Measurements from ENCODE around the gene PRR16. TPM values are rescaled to one million over a fixed set of nuclear protein-coding genes. Genes with fewer than 3 reads are reported as not detected.
"Not testable (repeated sequence)": the region's sequence is repeated elsewhere in the genome, so short reads cannot be mapped to it uniquely, and the experiment has no call there.

The PRR16 gene
- total and polyA plus RNA-seq, 2 donors: 7.6 to 11.9 TPM

- Histone ChIP-seq H3K27ac (ENCODE audit: low read depth) (no peak overlapping the region), H3K4me3 (ENCODE audit: low read depth, low read length) (no peak overlapping the region), H3K4me1 (ENCODE audit: insufficient read depth) (no peaks in the 10 kb centered on the region), H3K36me3 (ENCODE audit: insufficient read depth) (no peaks in the 10 kb centered on the region)
- DNase-seq (ENCODE audit: extremely low spot score): no peak
- WGBS: 98% methylated on average over 5 of the region's 5 CpGs
Measured at GRCh38 chr5:120450910-120451309, 13.2 kb upstream of the PRR16 start.

GRCh38 chr5:120451445-120451844 is 12.7 kb upstream of the PRR16 start:
- no peak overlapping the region for H3K4me3 ChIP-seq (ENCODE audit: low read depth, low read length)
- no peaks in the 10 kb centered on the region for H3K36me3 ChIP-seq (ENCODE audit: insufficient read depth)
- WGBS: 95% methylated on average over 9 of the region's 9 CpGs
- no peaks in the 10 kb centered on the region for H3K4me1 ChIP-seq (ENCODE audit: insufficient read depth)
- no peak for DNase-seq (ENCODE audit: extremely low spot score)
- no peak overlapping the region for H3K27ac ChIP-seq (ENCODE audit: low read depth)

GRCh38 chr5:120452471-120452870 is 11.6 kb upstream of the PRR16 start:
- H3K4me1 ChIP-seq (ENCODE audit: insufficient read depth): no peaks in the 10 kb centered on the region
- WGBS: 84% methylated on average over 1 of the region's 1 CpG
- H3K4me3 ChIP-seq (ENCODE audit: low read depth, low read length): no peak overlapping the region
- no peak for DNase-seq (ENCODE audit: extremely low spot score)
- H3K36me3 ChIP-seq (ENCODE audit: insufficient read depth): no peaks in the 10 kb centered on the region
- H3K27ac ChIP-seq (ENCODE audit: low read depth): no peak overlapping the region

GRCh38 chr5:120454094-120454798 is 9.9 kb upstream of the PRR16 start:
- Histone ChIP-seq H3K36me3 (ENCODE audit: insufficient read depth) (no peaks in the 10 kb centered on the region), H3K27ac (ENCODE audit: low read depth) (no peak overlapping the region), H3K4me3 (ENCODE audit: low read depth, low read length) (no peak overlapping the region), H3K4me1 (ENCODE audit: insufficient read depth) (no peaks in the 10 kb centered on the region)
- WGBS: 16% methylated on average over 1 of the region's 1 CpG
- no peak for DNase-seq (ENCODE audit: extremely low spot score)

GRCh38 chr5:120456006-120456405 is 8.1 kb upstream of the PRR16 start:
- Histone ChIP-seq H3K27ac (ENCODE audit: low read depth) (no peak overlapping the region), H3K4me3 (ENCODE audit: low read depth, low read length) (no peak overlapping the region), H3K4me1 (ENCODE audit: insufficient read depth) (no peaks in the 10 kb centered on the region), H3K36me3 (ENCODE audit: insufficient read depth) (no peaks in the 10 kb centered on the region)
- DNase-seq (ENCODE audit: extremely low spot score): no peak
- 48% methylated on average over 3 of the region's 3 CpGs for WGBS

GRCh38 chr5:120457839-120458507 is 6.1 kb upstream of the PRR16 start:
- no peak for DNase-seq (ENCODE audit: extremely low spot score)
- Histone ChIP-seq H3K27ac (ENCODE audit: low read depth) (no peak overlapping the region), H3K36me3 (ENCODE audit: insufficient read depth) (no peaks in the 10 kb centered on the region), H3K4me3 (ENCODE audit: low read depth, low read length) (no peak overlapping the region), H3K4me1 (ENCODE audit: insufficient read depth) (no peaks in the 10 kb centered on the region)
- 80% methylated on average over 20 of the region's 20 CpGs for WGBS

- 69% methylated on average over 2 of the region's 2 CpGs for WGBS
- H3K4me1 ChIP-seq (ENCODE audit: insufficient read depth); H3K4me3 ChIP-seq (ENCODE audit: low read depth, low read length); H3K36me3 ChIP-seq (ENCODE audit: insufficient read depth); H3K27ac ChIP-seq (ENCODE audit: low read depth); DNase-seq (ENCODE audit: extremely low spot score): not testable (repeated sequence)
Measured at GRCh38 chr5:120458508-120458847, 5.6 kb upstream of the PRR16 start.

GRCh38 chr5:120461251-120461650 is 2.8 kb upstream of the PRR16 start:
- no peaks in the 10 kb centered on the region for H3K4me1 ChIP-seq (ENCODE audit: insufficient read depth)
- no peaks in the 10 kb centered on the region for H3K36me3 ChIP-seq (ENCODE audit: insufficient read depth)
- no peak overlapping the region for H3K4me3 ChIP-seq (ENCODE audit: low read depth, low read length)
- no peak overlapping the region for H3K27ac ChIP-seq (ENCODE audit: low read depth)
- 83% methylated on average over 2 of the region's 2 CpGs for WGBS
- no peak for DNase-seq (ENCODE audit: extremely low spot score)

- Histone ChIP-seq H3K4me3 (ENCODE audit: low read depth, low read length) (no peak overlapping the region), H3K36me3 (ENCODE audit: insufficient read depth) (no peaks in the 10 kb centered on the region), H3K4me1 (ENCODE audit: insufficient read depth) (no peaks in the 10 kb centered on the region), H3K27ac (ENCODE audit: low read depth) (no peak overlapping the region)
- WGBS: 43% methylated on average over 5 of the region's 5 CpGs
- DNase-seq (ENCODE audit: extremely low spot score): no peak
Measured at GRCh38 chr5:120463006-120463680, 957 bp upstream of the PRR16 start.

- no peak for DNase-seq (ENCODE audit: extremely low spot score)
- under 1% methylated on average over 33 of the region's 33 CpGs for WGBS
- H3K4me1 ChIP-seq (ENCODE audit: insufficient read depth): no peaks in the 10 kb centered on the region
Measured at GRCh38 chr5:120464627-120465435, 731 bp downstream of the PRR16 start.

GRCh38 chr5:120465436-120465961 is 1.4 kb downstream of the PRR16 start:
- peak overlapping the region; percentile 57 for H3K4me3 ChIP-seq (ENCODE audit: low read depth, low read length)
- no peaks in the 10 kb centered on the region for H3K36me3 ChIP-seq (ENCODE audit: insufficient read depth)
- H3K27ac ChIP-seq (ENCODE audit: low read depth): no peak overlapping the region
- no peak for DNase-seq (ENCODE audit: extremely low spot score)
- no peaks in the 10 kb centered on the region for H3K4me1 ChIP-seq (ENCODE audit: insufficient read depth)
- 1% methylated on average over 33 of the region's 33 CpGs for WGBS

More at GRCh38 chr5:120464627-120465435, 731 bp downstream of the PRR16 start:
- Histone ChIP-seq H3K27ac (ENCODE audit: low read depth) (peak overlapping the region; percentile 38), H3K4me3 (ENCODE audit: low read depth, low read length) (peak overlapping the region; percentile 57), H3K36me3 (ENCODE audit: insufficient read depth) (no peaks in the 10 kb centered on the region)

GRCh38 chr5:120466341-120467006 is 2.4 kb downstream of the PRR16 start:
- WGBS: 46% methylated on average over 4 of the region's 4 CpGs
- Histone ChIP-seq H3K4me1 (ENCODE audit: insufficient read depth) (no peaks in the 10 kb centered on the region), H3K27ac (ENCODE audit: low read depth) (no peak overlapping the region), H3K36me3 (ENCODE audit: insufficient read depth) (no peaks in the 10 kb centered on the region), H3K4me3 (ENCODE audit: low read depth, low read length) (peak overlapping the region; percentile 57)
- no peak for DNase-seq (ENCODE audit: extremely low spot score)

- DNase-seq (ENCODE audit: extremely low spot score): no peak
- no peaks in the 10 kb centered on the region for H3K36me3 ChIP-seq (ENCODE audit: insufficient read depth)
Measured at GRCh38 chr5:120471971-120472370, 7.9 kb downstream of the PRR16 start.

More at GRCh38 chr5:120471971-120472370, 7.9 kb downstream of the PRR16 start:
- H3K27ac ChIP-seq (ENCODE audit: low read depth): no peak overlapping the region
- no peak overlapping the region for H3K4me3 ChIP-seq (ENCODE audit: low read depth, low read length)
- H3K4me1 ChIP-seq (ENCODE audit: insufficient read depth): peaks cover 3% of the 10 kb centered on the region

Measured in urinary bladder (tissue), 4 donors.